ENCODE results near the gene TBX15. TPM values are rescaled to one million over a fixed set of nuclear protein-coding genes. Genes with fewer than 3 reads are reported as not detected.

TBX15 gene
- total and polyA plus RNA-seq, 4 experiments from 2014 or later = 0.05 TPM; not detected in 3

DNA sequence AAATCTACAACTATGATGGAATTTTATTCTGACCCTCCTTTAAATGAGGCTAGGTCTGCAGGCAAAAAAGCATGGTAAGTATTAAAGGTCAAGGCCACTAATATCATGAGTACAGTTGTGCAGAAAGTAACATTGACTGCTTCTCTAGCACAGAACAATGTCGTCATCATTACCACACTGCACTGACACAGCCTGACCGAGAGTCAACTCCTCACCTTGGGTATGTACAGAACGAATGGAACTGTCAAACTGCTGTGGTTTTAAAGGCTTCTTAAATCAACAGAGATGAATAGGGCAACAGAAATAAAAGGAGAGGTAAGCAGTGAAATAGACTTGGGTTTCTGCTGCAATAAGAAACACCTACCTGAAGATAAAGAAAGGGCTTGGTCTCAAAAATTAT is 88.8 kb downstream of the TBX15 start:
- no peak overlapping the region for H3K4me3 Mint-ChIP-seq
- CTCF ChIA-PET (ENCODE audit: partially characterized antibody) = no interaction called here
- no peaks in the 10 kb centered on the region for H3K27me3 ChIP-seq (ENCODE audit: insufficient read depth, low read length)
- no peaks in the 10 kb centered on the region for H3K4me1 ChIP-seq (ENCODE audit: insufficient read depth, low read length)
- no peak overlapping the region for H3K4me3 ChIP-seq (ENCODE audit: low read length in 2 of 2)
- H3K27ac ChIP-seq (ENCODE audit: low read depth, low read length) = no peak overlapping the region
- no peak for DNase-seq
- POLR2A ChIA-PET (ENCODE audit: partially characterized antibody) = no interaction called here
- H3K36me3 ChIP-seq (ENCODE audit: insufficient read depth, low read length) = no peaks in the 10 kb centered on the region
- H3K27ac Mint-ChIP-seq = no peak overlapping the region
- no peaks in the 10 kb centered on the region for H3K27me3 Mint-ChIP-seq
- intact Hi-C loops (cut with micrococcal nuclease) = no loop called here
- H3K9me3 ChIP-seq (ENCODE audit: control insufficient read depth in 1 of 2, low read length in 2 of 2) = no peaks in the 10 kb centered on the region
- H3K9me3 Mint-ChIP-seq = peaks cover 0 to 6% (median 3%) of the 10 kb centered on the region in 8 donors
- H3K4me1 Mint-ChIP-seq = no peaks in the 10 kb centered on the region
- no peaks in the 10 kb centered on the region for H3K36me3 Mint-ChIP-seq

DNA sequence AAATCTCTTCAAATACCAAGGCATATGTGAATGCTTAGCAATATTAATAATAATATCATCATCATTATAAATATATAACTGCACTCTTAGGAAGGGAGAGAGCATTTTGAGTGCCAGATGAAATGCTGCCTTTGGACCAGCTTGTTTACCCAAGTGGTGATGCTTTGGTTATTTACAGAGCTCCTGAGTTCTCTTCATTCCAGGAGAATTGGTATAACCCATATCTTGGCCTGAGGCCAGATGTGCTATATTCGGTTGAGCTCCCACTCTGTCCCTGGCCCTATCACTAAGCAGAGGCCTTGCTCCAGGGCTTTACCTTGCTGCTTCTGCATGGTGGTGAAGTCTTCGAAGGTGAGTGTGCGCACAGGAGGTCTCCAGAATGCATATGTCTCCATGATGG is 89.4 kb downstream of the TBX15 start:
- no peaks in the 10 kb centered on the region for H3K36me3 Mint-ChIP-seq
- no peaks in the 10 kb centered on the region for H3K36me3 ChIP-seq (ENCODE audit: insufficient read depth, low read length)
- H3K27me3 ChIP-seq (ENCODE audit: insufficient read depth, low read length) = no peaks in the 10 kb centered on the region
- intact Hi-C loops (cut with micrococcal nuclease) = no loop called here
- no peak for DNase-seq
- no peaks in the 10 kb centered on the region for H3K9me3 ChIP-seq (ENCODE audit: control insufficient read depth in 1 of 2, low read length in 2 of 2)
- no peak overlapping the region for H3K27ac Mint-ChIP-seq
- H3K27me3 Mint-ChIP-seq = no peaks in the 10 kb centered on the region
- no peaks in the 10 kb centered on the region for H3K4me1 ChIP-seq (ENCODE audit: insufficient read depth, low read length)
- POLR2A ChIA-PET (ENCODE audit: partially characterized antibody) = no interaction called here
- H3K9me3 Mint-ChIP-seq = peaks cover 0 to 9% (median 4%) of the 10 kb centered on the region in 8 donors
- no peak overlapping the region for H3K4me3 Mint-ChIP-seq
- H3K4me3 ChIP-seq (ENCODE audit: low read length in 2 of 2) = no peak overlapping the region
- H3K27ac ChIP-seq (ENCODE audit: low read depth, low read length) = no peak overlapping the region
- CTCF ChIA-PET (ENCODE audit: partially characterized antibody) = no interaction called here
- H3K4me1 Mint-ChIP-seq = no peaks in the 10 kb centered on the region

DNA sequence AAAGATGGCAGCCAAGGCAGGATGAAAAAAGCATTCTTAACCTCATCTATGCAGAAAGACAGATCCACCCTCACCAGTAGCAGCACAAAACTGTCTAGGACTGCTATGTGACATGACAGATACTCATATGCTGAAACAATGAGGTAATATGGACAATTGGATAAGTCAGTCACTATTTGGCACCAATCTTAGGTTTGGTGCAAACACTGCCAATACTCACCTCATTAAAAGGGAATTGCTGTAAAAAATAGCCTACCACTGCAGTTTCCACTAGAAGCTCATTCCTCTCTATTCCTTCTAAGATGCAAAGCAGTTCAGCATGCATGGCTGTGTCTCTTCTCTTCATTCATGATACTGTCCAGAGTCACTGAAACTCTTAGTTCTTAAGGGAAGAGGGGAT is 91.7 kb downstream of the TBX15 start:
- no peaks in the 10 kb centered on the region for H3K9me3 ChIP-seq (ENCODE audit: control insufficient read depth in 1 of 2, low read length in 2 of 2)

DNA sequence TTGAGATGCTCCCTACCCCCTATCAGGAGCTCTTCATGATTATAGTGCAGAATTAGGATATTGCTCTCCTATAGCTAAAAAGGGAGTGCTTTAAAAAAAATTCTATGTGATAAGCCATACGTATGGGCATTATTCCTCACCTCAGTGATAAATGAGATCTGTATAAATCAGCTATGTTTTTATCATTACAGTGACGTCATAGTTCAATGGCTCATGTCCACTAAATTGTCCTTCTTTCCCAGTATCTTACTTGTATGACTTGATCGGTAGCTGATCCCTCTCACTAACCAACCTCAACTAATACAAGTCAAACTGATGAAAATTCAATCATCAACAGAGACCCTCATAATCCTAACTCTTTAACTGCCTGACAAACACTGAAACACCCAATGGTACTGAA is 93.3 kb downstream of the TBX15 start:
- Histone ChIP-seq H3K27me3 (ENCODE audit: insufficient read depth, low read length) (no peaks in the 10 kb centered on the region), H3K4me3 (ENCODE audit: low read length in 2 of 2) (no peak overlapping the region), H3K4me1 (ENCODE audit: insufficient read depth, low read length) (no peaks in the 10 kb centered on the region), H3K27ac (ENCODE audit: low read depth, low read length) (no peak overlapping the region), H3K9me3 (ENCODE audit: control insufficient read depth in 1 of 2, low read length in 2 of 2) (no peaks in the 10 kb centered on the region), H3K36me3 (ENCODE audit: insufficient read depth, low read length) (no peaks in the 10 kb centered on the region)
- H3K27me3 Mint-ChIP-seq = no peaks in the 10 kb centered on the region
- no peaks in the 10 kb centered on the region for H3K4me1 Mint-ChIP-seq
- H3K36me3 Mint-ChIP-seq = no peaks in the 10 kb centered on the region
- no peak overlapping the region for H3K4me3 Mint-ChIP-seq
- ChIA-PET POLR2A (ENCODE audit: partially characterized antibody) (no interaction called here), CTCF (ENCODE audit: partially characterized antibody) (no interaction called here)
- DNase-seq = no peak
- H3K9me3 Mint-ChIP-seq = peaks cover 2 to 9% (median 5%) of the 10 kb centered on the region in 8 donors
- intact Hi-C loops (cut with micrococcal nuclease) = no loop called here
- no peak overlapping the region for H3K27ac Mint-ChIP-seq

More for the DNA sequence above, 91.7 kb downstream of the TBX15 start:
- H3K9me3 Mint-ChIP-seq = peaks cover 0 to 9% (median 3%) of the 10 kb centered on the region in 8 donors
- intact Hi-C loops (cut with micrococcal nuclease) = no loop called here
- H3K27me3 ChIP-seq (ENCODE audit: insufficient read depth, low read length) = no peaks in the 10 kb centered on the region
- no peaks in the 10 kb centered on the region for H3K4me1 Mint-ChIP-seq
- no peak overlapping the region for H3K4me3 ChIP-seq (ENCODE audit: low read length in 2 of 2)
- no peaks in the 10 kb centered on the region for H3K4me1 ChIP-seq (ENCODE audit: insufficient read depth, low read length)
- no peak overlapping the region for H3K27ac ChIP-seq (ENCODE audit: low read depth, low read length)
- no peaks in the 10 kb centered on the region for H3K36me3 Mint-ChIP-seq
- DNase-seq = no peak
- no peak overlapping the region for H3K27ac Mint-ChIP-seq
- POLR2A ChIA-PET (ENCODE audit: partially characterized antibody) = no interaction called here
- no peak overlapping the region for H3K4me3 Mint-ChIP-seq
- CTCF ChIA-PET (ENCODE audit: partially characterized antibody) = no interaction called here
- no peaks in the 10 kb centered on the region for H3K36me3 ChIP-seq (ENCODE audit: insufficient read depth, low read length)
- no peaks in the 10 kb centered on the region for H3K27me3 Mint-ChIP-seq

DNA sequence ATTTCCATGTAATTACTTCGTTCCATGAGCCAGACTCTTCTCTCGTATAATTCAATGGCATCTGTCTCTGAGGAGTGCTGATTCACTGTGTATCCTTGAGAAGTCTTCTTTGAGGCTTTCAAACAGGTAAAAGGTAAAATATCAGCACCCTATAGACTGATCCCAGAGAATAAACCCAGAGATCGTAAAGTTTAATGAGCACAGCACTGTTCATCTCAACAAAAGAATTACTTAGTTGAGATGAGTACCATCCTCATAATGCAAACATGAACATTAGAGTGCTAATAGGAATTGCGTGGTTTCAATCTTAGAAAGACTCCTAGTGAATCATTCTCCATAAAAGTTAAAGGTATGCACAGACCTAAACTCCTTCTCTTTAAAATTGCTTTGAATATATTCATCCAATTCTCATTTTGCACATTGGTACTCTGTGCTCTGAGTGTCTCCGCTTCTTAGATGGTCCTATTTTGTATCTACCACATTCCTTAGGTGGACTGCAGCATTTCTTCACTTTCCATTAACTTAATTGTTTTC is 97.2 kb downstream of the TBX15 start:
- POLR2A ChIA-PET (ENCODE audit: partially characterized antibody) = no interaction called here
- CTCF ChIA-PET (ENCODE audit: partially characterized antibody) = no interaction called here
- Mint-ChIP-seq H3K4me3 (no peak overlapping the region), H3K4me1 (no peaks in the 10 kb centered on the region), H3K27ac (no peak overlapping the region), H3K27me3 (peaks cover 0 to under 1% of the 10 kb centered on the region in 2 donors), H3K36me3 (no peaks in the 10 kb centered on the region), H3K9me3 (peaks cover 2 to 16% (median 5%) of the 10 kb centered on the region in 8 donors)
- Histone ChIP-seq H3K4me1 (ENCODE audit: insufficient read depth, low read length) (no peaks in the 10 kb centered on the region), H3K36me3 (ENCODE audit: insufficient read depth, low read length) (no peaks in the 10 kb centered on the region), H3K9me3 (ENCODE audit: control insufficient read depth in 1 of 2, low read length in 2 of 2) (no peaks in the 10 kb centered on the region), H3K27ac (ENCODE audit: low read depth, low read length) (no peak overlapping the region), H3K4me3 (ENCODE audit: low read length in 2 of 2) (no peak overlapping the region), H3K27me3 (ENCODE audit: insufficient read depth, low read length) (no peaks in the 10 kb centered on the region)
- intact Hi-C loops (cut with micrococcal nuclease) = no loop called here
- DNase-seq = no peak

DNA sequence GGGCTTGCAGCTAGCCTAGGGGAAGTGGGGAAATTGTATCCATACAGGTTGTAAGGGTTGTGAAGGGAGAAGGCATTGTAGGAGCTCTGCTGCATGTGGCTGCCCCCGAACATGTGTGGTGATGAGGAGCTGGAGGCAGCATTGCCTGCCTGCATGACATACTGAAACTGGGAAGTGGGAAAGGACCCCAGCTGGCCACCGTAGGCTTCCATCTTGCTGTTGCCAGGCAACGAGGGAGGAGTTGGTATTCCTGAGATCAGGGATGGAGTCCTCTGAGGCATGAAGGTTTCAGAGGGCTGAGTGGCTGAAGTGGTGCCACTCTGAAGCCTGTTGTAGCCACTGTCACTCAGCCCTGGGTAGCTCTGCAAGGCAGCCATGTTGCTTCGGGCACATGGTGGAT is 103.2 kb downstream of the TBX15 start:
- no peaks in the 10 kb centered on the region for H3K9me3 ChIP-seq (ENCODE audit: control insufficient read depth in 1 of 2, low read length in 2 of 2)
- Mint-ChIP-seq H3K4me3 (no peak overlapping the region), H3K36me3 (no peaks in the 10 kb centered on the region), H3K27ac (no peak overlapping the region), H3K27me3 (peaks cover 1 to 2% of the 10 kb centered on the region in 2 donors), H3K4me1 (no peaks in the 10 kb centered on the region), H3K9me3 (peaks cover 0 to 12% (median 2%) of the 10 kb centered on the region in 8 donors)
- no peak for DNase-seq
- H3K27me3 ChIP-seq (ENCODE audit: insufficient read depth, low read length) = no peaks in the 10 kb centered on the region
- intact Hi-C loops (cut with micrococcal nuclease) = no loop called here
- H3K4me1 ChIP-seq (ENCODE audit: insufficient read depth, low read length) = no peaks in the 10 kb centered on the region
- no peak overlapping the region for H3K4me3 ChIP-seq (ENCODE audit: low read length in 2 of 2)
- ChIA-PET CTCF (ENCODE audit: partially characterized antibody) (no interaction called here), POLR2A (ENCODE audit: partially characterized antibody) (no interaction called here)
- no peaks in the 10 kb centered on the region for H3K36me3 ChIP-seq (ENCODE audit: insufficient read depth, low read length)
- no peak overlapping the region for H3K27ac ChIP-seq (ENCODE audit: low read depth, low read length)

DNA sequence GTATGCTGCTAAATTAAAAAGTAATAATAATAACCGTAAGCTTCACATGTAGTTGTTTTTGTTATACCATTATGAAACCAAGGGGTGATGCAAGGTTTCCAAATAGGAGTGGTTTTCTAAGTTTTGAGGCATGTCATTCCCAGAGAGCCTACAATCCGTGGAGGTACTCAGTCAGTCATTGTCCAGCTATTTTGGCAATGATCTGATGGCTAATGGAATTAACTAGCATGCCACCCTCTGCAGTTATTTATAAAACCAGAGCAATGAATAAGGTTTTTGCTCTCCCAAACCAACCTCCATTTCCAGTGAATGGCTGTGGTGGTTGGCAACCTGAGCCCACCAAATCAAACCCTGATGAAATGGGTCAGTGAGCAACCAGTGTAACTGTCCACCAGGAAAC is 106.4 kb downstream of the TBX15 start:
- Histone ChIP-seq H3K4me1 (ENCODE audit: insufficient read depth, low read length) (no peaks in the 10 kb centered on the region), H3K4me3 (ENCODE audit: low read length in 2 of 2) (no peak overlapping the region), H3K9me3 (ENCODE audit: control insufficient read depth in 1 of 2, low read length in 2 of 2) (no peaks in the 10 kb centered on the region), H3K27me3 (ENCODE audit: insufficient read depth, low read length) (no peaks in the 10 kb centered on the region), H3K36me3 (ENCODE audit: insufficient read depth, low read length) (no peaks in the 10 kb centered on the region), H3K27ac (ENCODE audit: low read depth, low read length) (no peak overlapping the region)
- intact Hi-C loops (cut with micrococcal nuclease) = no loop called here
- no peak for DNase-seq
- H3K9me3 Mint-ChIP-seq = peaks cover 0 to 12% (median 1%) of the 10 kb centered on the region in 8 donors
- no peaks in the 10 kb centered on the region for H3K36me3 Mint-ChIP-seq
- ChIA-PET CTCF (ENCODE audit: partially characterized antibody) (no interaction called here), POLR2A (ENCODE audit: partially characterized antibody) (no interaction called here)
- peaks cover 1 to 2% of the 10 kb centered on the region in 2 donors for H3K27me3 Mint-ChIP-seq
- H3K4me1 Mint-ChIP-seq = no peaks in the 10 kb centered on the region
- no peak overlapping the region for H3K4me3 Mint-ChIP-seq
- no peak overlapping the region for H3K27ac Mint-ChIP-seq

DNA sequence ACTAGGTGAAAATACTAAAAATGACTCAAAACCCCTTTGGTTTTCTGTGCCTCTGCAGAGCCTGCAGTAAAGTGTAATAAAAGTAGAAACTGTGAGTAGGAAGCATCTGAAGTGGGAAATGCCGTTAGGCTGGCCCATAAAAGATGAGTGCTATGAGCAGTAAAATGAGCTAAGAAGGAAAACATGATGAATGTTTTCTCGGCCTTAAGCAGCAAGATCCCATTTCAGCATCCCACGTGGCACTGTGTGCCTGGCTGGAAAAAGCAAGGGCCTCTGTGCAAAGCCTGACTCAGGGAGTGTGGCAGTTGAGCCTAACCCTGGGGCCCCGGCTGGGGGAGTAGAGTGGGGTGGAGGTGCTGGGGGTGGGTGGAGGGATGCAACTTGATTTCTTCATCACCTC is 109.5 kb downstream of the TBX15 start:
- ChIA-PET POLR2A (ENCODE audit: partially characterized antibody) (no interaction called here), CTCF (ENCODE audit: partially characterized antibody) (no interaction called here)
- Histone ChIP-seq H3K27ac (ENCODE audit: low read depth, low read length) (no peak overlapping the region), H3K9me3 (ENCODE audit: control insufficient read depth in 1 of 2, low read length in 2 of 2) (no peaks in the 10 kb centered on the region), H3K4me1 (ENCODE audit: insufficient read depth, low read length) (no peaks in the 10 kb centered on the region), H3K4me3 (ENCODE audit: low read length in 2 of 2) (no peak overlapping the region), H3K27me3 (ENCODE audit: insufficient read depth, low read length) (no peaks in the 10 kb centered on the region), H3K36me3 (ENCODE audit: insufficient read depth, low read length) (no peaks in the 10 kb centered on the region)
- Mint-ChIP-seq H3K27ac (no peak overlapping the region), H3K4me1 (no peaks in the 10 kb centered on the region), H3K36me3 (no peaks in the 10 kb centered on the region), H3K4me3 (no peak overlapping the region), H3K27me3 (no peaks in the 10 kb centered on the region), H3K9me3 (peaks cover 0 to 2% (median 0%) of the 10 kb centered on the region in 8 donors)
- intact Hi-C loops (cut with micrococcal nuclease) = no loop called here
- no peak for DNase-seq
